Measurements from ENCODE around the gene KDR.

DNA sequence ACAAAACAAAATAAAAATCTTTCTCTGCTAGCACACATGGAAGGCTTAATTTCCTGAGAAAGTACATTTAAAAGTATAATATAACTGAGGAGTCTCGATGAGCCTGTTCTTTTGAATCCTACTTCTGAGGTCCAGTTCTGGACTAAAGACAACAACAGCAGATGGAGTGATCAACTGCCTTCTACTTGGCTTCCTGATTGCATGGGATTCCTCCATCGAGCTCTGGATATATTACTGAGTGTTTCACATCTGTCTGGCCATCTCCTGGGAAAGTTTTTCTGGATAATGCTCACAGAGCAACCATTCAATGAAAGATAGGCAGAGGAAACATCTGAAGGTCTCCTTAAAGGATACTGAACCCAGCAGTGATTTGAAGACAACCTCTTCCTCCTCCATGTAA lies 42.6 kb downstream of the KDR start:
- TF ChIP-seq EZH2 (IDR thresholded peaks at IDR 0.05) (no peak), EZH2phosphoT487 (IDR thresholded peaks at IDR 0.05) (no peak)
- TF ChIP-seq, protein P1, sequence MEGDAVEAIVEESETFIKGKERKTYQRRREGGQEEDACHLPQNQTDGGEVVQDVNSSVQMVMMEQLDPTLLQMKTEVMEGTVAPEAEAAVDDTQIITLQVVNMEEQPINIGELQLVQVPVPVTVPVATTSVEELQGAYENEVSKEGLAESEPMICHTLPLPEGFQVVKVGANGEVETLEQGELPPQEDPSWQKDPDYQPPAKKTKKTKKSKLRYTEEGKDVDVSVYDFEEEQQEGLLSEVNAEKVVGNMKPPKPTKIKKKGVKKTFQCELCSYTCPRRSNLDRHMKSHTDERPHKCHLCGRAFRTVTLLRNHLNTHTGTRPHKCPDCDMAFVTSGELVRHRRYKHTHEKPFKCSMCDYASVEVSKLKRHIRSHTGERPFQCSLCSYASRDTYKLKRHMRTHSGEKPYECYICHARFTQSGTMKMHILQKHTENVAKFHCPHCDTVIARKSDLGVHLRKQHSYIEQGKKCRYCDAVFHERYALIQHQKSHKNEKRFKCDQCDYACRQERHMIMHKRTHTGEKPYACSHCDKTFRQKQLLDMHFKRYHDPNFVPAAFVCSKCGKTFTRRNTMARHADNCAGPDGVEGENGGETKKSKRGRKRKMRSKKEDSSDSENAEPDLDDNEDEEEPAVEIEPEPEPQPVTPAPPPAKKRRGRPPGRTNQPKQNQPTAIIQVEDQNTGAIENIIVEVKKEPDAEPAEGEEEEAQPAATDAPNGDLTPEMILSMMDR (IDR thresholded peaks at IDR 0.05) = no peak

All from neural progenitor cell (in vitro differentiated cells).